Ovary (tissue), 1 donor: ENCODE data around the gene ZNRF1.

ENCODE experiments used
- EP300 ChIP-seq: sonication (generic); formaldehyde crosslinking; IDR thresholded peaks from one replicate; pipeline ENCODE4 v1.6.1; 2017; ENCODE audit warnings: antibody characterized with exemption
- POLR2A ChIP-seq: fragments of 450-650 bp; IDR thresholded peaks from one replicate; pipeline ENCODE4 v1.6.1; 2017; ENCODE audit warnings: antibody characterized with exemption, mild to moderate bottlenecking, moderate library complexity

DNA sequence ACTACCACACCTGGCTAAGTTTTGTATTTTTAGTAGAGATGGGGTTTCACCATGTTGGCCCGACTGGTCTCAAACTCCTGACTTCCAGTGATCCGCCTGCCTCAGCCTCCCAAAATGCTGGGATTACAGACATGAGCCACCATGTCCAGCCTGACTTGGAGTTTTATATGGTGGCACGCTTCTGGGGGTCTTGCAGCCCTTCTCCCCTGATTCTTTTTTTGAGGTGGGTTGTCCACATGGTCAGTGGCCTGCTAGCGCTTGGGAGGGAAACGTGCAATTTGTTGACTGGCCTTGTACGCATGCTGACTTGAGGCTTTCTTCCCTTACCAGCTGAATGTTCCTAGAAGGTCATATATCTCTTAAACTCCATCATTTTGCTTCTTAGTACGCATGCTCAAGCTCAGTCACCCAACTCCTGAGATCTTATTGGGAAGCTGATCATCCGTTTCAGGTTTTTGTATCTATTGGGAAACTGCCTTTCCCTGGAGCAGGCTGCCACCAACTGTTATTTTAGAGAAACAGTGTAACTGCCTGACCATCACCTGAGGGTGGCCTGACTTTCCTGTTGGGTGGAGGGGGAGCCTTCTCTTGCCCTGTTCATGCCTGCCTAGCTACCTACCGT lies 131.4 kb downstream of the ZNRF1 start:
- TF ChIP-seq EP300, result no peak
- TF ChIP-seq POLR2A, result no peak
